GM12878 (cell line): Measurements from ENCODE around the gene ASMTL. TPM values are rescaled to one million over a fixed set of nuclear protein-coding genes. Genes with fewer than 3 reads are reported as not detected.

Experiments used
- ATAC-seq: fragments of 200-7000 bp; cut with Tn5 transposase; 3 replicates; pipeline ENCODE4 v1.9.1; 2020; ENCODE audit warnings: mild to moderate bottlenecking, moderate library complexity
- BruUV-seq: library from RNA; stranded (reverse); fragments of 400-500 nt; replicated peaks from 2 replicates; lab custom pipeline; 2021; lab: Mats Ljungman, UMichigan
- CTCF ChIA-PET: fragments of 300-600 bp; sonication (Branson Sonifier 250); formaldehyde crosslinking; extraction: SDS; loops from one replicate; lab custom pipeline; 2021; ENCODE audit warnings: inconsistent platforms; lab: Yijun Ruan, JAX
- POLR2A ChIA-PET: fragments of 350-600 bp; formaldehyde crosslinking; extraction: SDS; loops from one replicate; lab custom pipeline; 2021; ENCODE audit warnings: inconsistent platforms; lab: Charles Lee
- RAD21 ChIA-PET: fragments of 300-600 bp; sonication (Branson Sonifier 250); formaldehyde crosslinking; loops from one replicate; lab custom pipeline; 2023; ENCODE audit warnings: antibody characterized with exemption; ENCODE audit not compliant: unreplicated experiment; lab: Charles Lee
- SMC1A ChIA-PET: fragments of 300-600 bp; sonication (Branson Sonifier 250); formaldehyde crosslinking; loops from one replicate; lab custom pipeline; 2023; ENCODE audit not compliant: unreplicated experiment, uncharacterized antibody; lab: Charles Lee
- DNase-seq: peaks from one replicate; pipeline ENCODE4 v3.0.0-alpha.2; 2011; ENCODE audit warnings: low read depth, low spot score
- FAIRE-seq: peaks from 3 replicates; lab custom pipeline; 2011; peaks lifted over from hg19 to GRCh38; lab: Jason Lieb, UNC
- H2AFZ ChIP-seq: 2 replicates; pipeline ENCODE4 v1.6.0; 2011; ENCODE audit warnings: low read depth, low read length, control low read depth; ENCODE audit not compliant: control insufficient read depth
- H3K27ac ChIP-seq: 2 replicates; pipeline ENCODE4 v1.5.1; 2011; ENCODE audit warnings: control low read depth; ENCODE audit not compliant: control insufficient read depth, insufficient read depth
- H3K27me3 ChIP-seq, 2 experiments: replicated peaks in 1 of 2; 2 replicates each; pipeline versions ENCODE4 v1.6.0 to v1.6.1; 2011; ENCODE audit warnings: low read length in 1 of 2; ENCODE audit not compliant: control insufficient read depth in 2 of 2, insufficient read depth in 2 of 2
- H3K36me3 ChIP-seq, 2 experiments: 2 replicates each; pipeline ENCODE4 v1.5.1; 2011; ENCODE audit warnings: low read length in 1 of 2; ENCODE audit not compliant: control insufficient read depth in 2 of 2, insufficient read depth in 2 of 2
- H3K4me1 ChIP-seq: 2 replicates; pipeline ENCODE4 v1.6.1; 2011; ENCODE audit warnings: mild to moderate bottlenecking, low read length, moderate library complexity, mixed read lengths; ENCODE audit not compliant: control insufficient read depth, insufficient read depth
- H3K4me2 ChIP-seq: 2 replicates; pipeline ENCODE4 v1.6.0; 2011; ENCODE audit warnings: control low read depth; ENCODE audit not compliant: control insufficient read depth, insufficient read depth
- H3K4me3 ChIP-seq: fragments of 200-600 bp; sonication (generic); 2 replicates; pipeline ENCODE4 v1.5.1; 2016
- H3K79me2 ChIP-seq: 2 replicates; pipeline ENCODE4 v1.6.0; 2011; ENCODE audit warnings: low read length; ENCODE audit not compliant: control insufficient read depth, insufficient read depth
- H3K9ac ChIP-seq: 2 replicates; pipeline ENCODE4 v1.8.0; 2011; ENCODE audit warnings: low read length, control low read depth, mixed read lengths; ENCODE audit not compliant: control insufficient read depth, insufficient read depth
- H3K9me3 ChIP-seq: replicated peaks from 3 replicates; pipeline ENCODE4 v1.5.1; 2011; ENCODE audit warnings: mild to moderate bottlenecking, low read length; ENCODE audit not compliant: control insufficient read depth, insufficient read depth
- H4K20me1 ChIP-seq: 2 replicates; pipeline ENCODE4 v1.6.0; 2011; ENCODE audit not compliant: control insufficient read depth, insufficient read depth
- CTCF ChIP-seq, 3 experiments: IDR thresholded peaks in 2 of 3; conservative IDR thresholded peaks in 1 of 3; 2 replicates each; pipeline ENCODE4 v1.5.1; 2011; ENCODE audit warnings: low read depth in 3 of 3, low read length in 3 of 3, mild to moderate bottlenecking in 3 of 3, control low read depth in 2 of 3, moderate library complexity in 2 of 3, inconsistent platforms in 1 of 3, mixed read lengths in 1 of 3; ENCODE audit not compliant: control insufficient read depth in 2 of 3, insufficient read depth in 1 of 3; ENCODE audit errors: extremely low read depth in 1 of 3
- FOS ChIP-seq: IDR thresholded peaks from 3 replicates; pipeline ENCODE4 v1.6.1; 2011; ENCODE audit warnings: borderline replicate concordance; ENCODE audit not compliant: insufficient read length; ENCODE audit errors: extremely low read depth
- FOXK2 ChIP-seq: fragments of 450-650 bp; IDR thresholded peaks from 2 replicates; pipeline ENCODE4 v1.6.1; 2017; ENCODE audit warnings: mild to moderate bottlenecking, moderate library complexity
- MEF2B ChIP-seq: fragments of 450-650 bp; IDR thresholded peaks from 2 replicates; pipeline ENCODE4 v1.6.1; 2018; ENCODE audit warnings: mild to moderate bottlenecking, moderate library complexity; ENCODE audit not compliant: partially characterized antibody, poor library complexity, severe bottlenecking
- MYB ChIP-seq: fragments of 150-350 bp; IDR thresholded peaks from 2 replicates; pipeline ENCODE4 v1.6.1; 2014; ENCODE audit warnings: mild to moderate bottlenecking, low read depth, low read length, borderline replicate concordance
- SMAD5 ChIP-seq: IDR thresholded peaks from 2 replicates; pipeline ENCODE4 v1.6.1; 2016; ENCODE audit warnings: antibody characterized with exemption, low read depth
- SP1 ChIP-seq: IDR thresholded peaks from one replicate; pipeline ENCODE4 v1.6.1; 2011; ENCODE audit warnings: low read depth, low read length
- WGBS: methylation state at CpG from one replicate; pipeline ENCODE4 v1.1.6; 2016; ENCODE audit warnings: low lambda C conversion rate; ENCODE audit not compliant: insufficient replicate concordance, insufficient coverage; ENCODE audit errors: missing lambda C conversion rate; 5-methylcytosine and 5-hydroxymethylcytosine counted together
- in situ Hi-C: fragments of 300-500 bp; cut with MboI; formaldehyde crosslinking; loops from 9 replicates; pipeline ENCODE4 v1.14.3; 2018; ENCODE audit warnings: mixed read lengths
- intact Hi-C: fragments of 100-400 bp; cut with micrococcal nuclease; formaldehyde crosslinking; loops from one replicate; pipeline ENCODE4 v1.14.2; 2022; ENCODE audit not compliant: unreplicated experiment
- polyA plus RNA-seq, 11 experiments: library from polyadenylated mRNA; depleted of rRNA in 4 of 11; unstranded in 6 of 11; stranded (reverse) in 5 of 11; fragments of >200 nt; fragmentation: Nextera tagmentation in 4 of 11; fragmentation: Illumina TruSeq in 1 of 11; extraction: Ambion mirVana in 4 of 11; extraction: Trizol in 1 of 11; gene quantifications; 1 replicate in 1 of 11; 2 replicates in 10 of 11; pipeline versions ENCODE4 v1.2.1 to v1.2.3, GENCODE V29; 2011 to 2016; ENCODE audit warnings: inconsistent platforms in 2 of 11, missing spikeins in 2 of 11, low read depth in 1 of 11
- total RNA-seq, 4 experiments: library from RNA; depleted of rRNA in 3 of 4; stranded (reverse); fragments of >200 nt in 3 of 4; fragmentation: Illumina TruSeq in 1 of 4; extraction: Trizol in 1 of 4; gene quantifications; 2 replicates each; pipeline versions ENCODE4 v1.2.1 to v1.2.3, GENCODE V29; 2013 to 2021
- TF ChIP-seq, protein P1 (sequence below): IDR thresholded peaks from 2 replicates; pipeline ENCODE4 v1.6.1; 2011; ENCODE audit warnings: borderline replicate concordance, low read depth, mild to moderate bottlenecking, moderate library complexity, low read length; ENCODE audit not compliant: insufficient read depth, poor library complexity, severe bottlenecking

The ASMTL gene
- total and polyA plus RNA-seq, 10 of the 15 experiments (the other 5 are each of a cell fraction or from before 2014, with no cell fraction given), result 1.6 to 51.9 (median 32.1) TPM

- TF ChIP-seq CTCF (IDR thresholded peaks at IDR 0.05 in 2 of 3, conservative IDR thresholded peaks at IDR 0.05 in 1 of 3; ENCODE audit: control insufficient read depth in 2 of 3, extremely low read depth in 1 of 3, insufficient read depth in 1 of 3, low read depth in 3 of 3, low read length in 3 of 3), result no peak
- peak; percentile 23 for TF ChIP-seq MEF2B
These were observed 97.3 kb downstream of the ASMTL start (continued) for GRCh38 chrX:1355131-1356046.

GRCh38 chrX:1354036-1355019 lies 98.4 kb downstream of the ASMTL start:
- 62% methylated on average over 11 of the region's 11 CpGs for WGBS
- Histone ChIP-seq H4K20me1 (no peaks in the 10 kb centered on the region), H3K4me2 (no peak overlapping the region), H3K27ac (no peak overlapping the region), H3K4me1 (no peaks in the 10 kb centered on the region), H3K27me3 (no peaks in the 10 kb centered on the region), H3K9me3 (no peaks in the 10 kb centered on the region; the same call in 2 of the 3 replicates), H2AFZ (no peak overlapping the region), H3K36me3 (peaks cover 3 to 6% of the 10 kb centered on the region in 2 experiments; a peak in 3 of 4 replicates), H3K9ac (no peak overlapping the region), H3K79me2 (no peaks in the 10 kb centered on the region), H3K4me3 (no peak overlapping the region)
- in situ Hi-C loops, result no loop called here
- FAIRE-seq (no peak), ATAC-seq (no peak), DNase-seq (no peak)
- TF ChIP-seq, protein P1, sequence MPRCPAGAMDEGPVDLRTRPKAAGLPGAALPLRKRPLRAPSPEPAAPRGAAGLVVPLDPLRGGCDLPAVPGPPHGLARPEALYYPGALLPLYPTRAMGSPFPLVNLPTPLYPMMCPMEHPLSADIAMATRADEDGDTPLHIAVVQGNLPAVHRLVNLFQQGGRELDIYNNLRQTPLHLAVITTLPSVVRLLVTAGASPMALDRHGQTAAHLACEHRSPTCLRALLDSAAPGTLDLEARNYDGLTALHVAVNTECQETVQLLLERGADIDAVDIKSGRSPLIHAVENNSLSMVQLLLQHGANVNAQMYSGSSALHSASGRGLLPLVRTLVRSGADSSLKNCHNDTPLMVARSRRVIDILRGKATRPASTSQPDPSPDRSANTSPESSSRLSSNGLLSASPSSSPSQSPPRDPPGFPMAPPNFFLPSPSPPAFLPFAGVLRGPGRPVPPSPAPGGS, result peak; percentile 62
- no peak for TF ChIP-seq FOXK2
- TF ChIP-seq FOS, result no peak
- TF ChIP-seq SMAD5, result no peak
- no peak for TF ChIP-seq MYB
- TF ChIP-seq SP1, result no peak
- CTCF ChIA-PET, result no interaction called here
- RAD21 ChIA-PET, result no interaction called here
- POLR2A ChIA-PET, result no interaction called here
- no TSS peak for BruUV-seq
- SMC1A ChIA-PET, result no interaction called here
- intact Hi-C loops, result no loop called here
